HepG2 (cell line): ENCODE data around the gene MTA1. TPM values are rescaled to one million over a fixed set of nuclear protein-coding genes. Genes with fewer than 3 reads are reported as not detected.

Experiments used
- ATF6 ChIP-seq: sonication (generic); formaldehyde crosslinking; conservative IDR thresholded peaks from 2 replicates; pipeline ENCODE4 v1.4.0; 2020; ENCODE audit warnings: missing genetic modification reagents
- CBX1 ChIP-seq: IDR thresholded peaks from one replicate; pipeline ENCODE4 v1.6.1; 2016; ENCODE audit warnings: antibody characterized with exemption, low read depth
- DPF2 ChIP-seq: sonication (generic); formaldehyde crosslinking; IDR thresholded peaks from 2 replicates; pipeline ENCODE4 v1.4.0; 2020; ENCODE audit warnings: mild to moderate bottlenecking, low read depth, missing genetic modification reagents, borderline replicate concordance
- ETV6 ChIP-seq: sonication (generic); formaldehyde crosslinking; conservative IDR thresholded peaks from 2 replicates; pipeline ENCODE4 v1.4.0; 2020; ENCODE audit warnings: missing genetic modification reagents
- MAFK ChIP-seq, 2 experiments: IDR thresholded peaks in 1 of 2; conservative IDR thresholded peaks in 1 of 2; 2 replicates each; pipeline ENCODE4 v1.6.1; 2011; ENCODE audit warnings: improper control_type of control experiment in 2 of 2, low read length in 2 of 2
- MEIS1 ChIP-seq: sonication (generic); formaldehyde crosslinking; IDR thresholded peaks from 2 replicates; pipeline ENCODE4 v1.9.0; 2021; ENCODE audit warnings: mild to moderate bottlenecking, missing genetic modification reagents, moderate library complexity, borderline replicate concordance
- PPARG ChIP-seq: conservative IDR thresholded peaks from 2 replicates; pipeline ENCODE4 v1.6.1; 2016; ENCODE audit warnings: missing biosample characterization, missing genetic modification reagents
- PRDM10 ChIP-seq: sonication (generic); formaldehyde crosslinking; IDR thresholded peaks from 2 replicates; pipeline ENCODE4 v1.4.0; 2020; ENCODE audit warnings: low read depth, missing genetic modification reagents
- REXO4 ChIP-seq: sonication (generic); formaldehyde crosslinking; IDR thresholded peaks from 2 replicates; pipeline ENCODE4 v1.8.0; 2022; ENCODE audit warnings: missing genetic modification reagents, mild to moderate bottlenecking, borderline replicate concordance
- SP4 ChIP-seq: sonication (generic); formaldehyde crosslinking; IDR thresholded peaks from 2 replicates; pipeline ENCODE4 v1.8.1; 2023; ENCODE audit warnings: mild to moderate bottlenecking, missing genetic modification reagents
- TERF1 ChIP-seq: sonication (generic); formaldehyde crosslinking; IDR thresholded peaks from 2 replicates; pipeline ENCODE4 v1.8.0; 2022; ENCODE audit warnings: mild to moderate bottlenecking, missing genetic modification reagents, moderate library complexity
- ZBTB21 ChIP-seq: sonication (generic); formaldehyde crosslinking; IDR thresholded peaks from 2 replicates; pipeline ENCODE4 v1.4.0; 2020; ENCODE audit warnings: missing genetic modification reagents
- ZNF589 ChIP-seq: sonication (generic); formaldehyde crosslinking; conservative IDR thresholded peaks from 2 replicates; pipeline ENCODE4 v1.8.0; 2022; ENCODE audit warnings: mild to moderate bottlenecking, moderate library complexity, missing genetic modification reagents
- ZNF674 ChIP-seq: sonication (generic); formaldehyde crosslinking; IDR thresholded peaks from 2 replicates; pipeline ENCODE4 v1.5.0; 2020; ENCODE audit warnings: low read depth, mild to moderate bottlenecking, missing genetic modification reagents
- ZNF710 ChIP-seq: sonication (generic); formaldehyde crosslinking; IDR thresholded peaks from 2 replicates; pipeline ENCODE4 v1.5.0; 2020; ENCODE audit warnings: mild to moderate bottlenecking, missing genetic modification reagents, borderline replicate concordance
- ZNF781 ChIP-seq: sonication (generic); formaldehyde crosslinking; IDR thresholded peaks from 2 replicates; pipeline ENCODE4 v1.5.1; 2020; ENCODE audit warnings: borderline replicate concordance, mild to moderate bottlenecking, missing genetic modification reagents; ENCODE audit errors: not compliant biosample characterization
- ZNF784 ChIP-seq: sonication (generic); formaldehyde crosslinking; IDR thresholded peaks from 2 replicates; pipeline ENCODE4 v1.5.1; 2020; ENCODE audit warnings: missing genetic modification reagents, mild to moderate bottlenecking, borderline replicate concordance
- ZNF839 ChIP-seq: sonication (generic); formaldehyde crosslinking; IDR thresholded peaks from 2 replicates; pipeline ENCODE4 v1.4.0; 2020; ENCODE audit warnings: missing genetic modification reagents, mild to moderate bottlenecking, borderline replicate concordance
- polyA plus RNA-seq, 8 experiments: library from polyadenylated mRNA; depleted of rRNA in 3 of 8; stranded (reverse) in 7 of 8; unstranded in 1 of 8; fragments of >200 nt; fragmentation: Illumina TruSeq in 4 of 8; extraction: Trizol in 4 of 8; gene quantifications; 2 replicates each; pipeline versions ENCODE4 v1.2.1 to v1.2.3, GENCODE V29; 2011 to 2016; ENCODE audit warnings: low read depth in 4 of 8, missing spikeins in 1 of 8, mixed read lengths in 1 of 8; ENCODE audit not compliant: insufficient read depth in 1 of 8
- total RNA-seq, 5 experiments: library from RNA; depleted of rRNA; stranded (reverse); fragments of >200 nt; fragmentation: Illumina TruSeq; extraction: Trizol; gene quantifications; 2 replicates each; pipeline ENCODE4 v1.2.3, GENCODE V29; 2016; ENCODE audit warnings: low read depth in 1 of 5

Gene MTA1
- total and polyA plus RNA-seq, 2 of the 13 experiments (the other 11 are each of a cell fraction or from before 2014, with no cell fraction given), result 35.2 to 85.8 TPM

GRCh38 chr14:105419195-105420091 lies at the start of gene MTA1 (continued):
- TF ChIP-seq CBX1, result no peak
- TF ChIP-seq TERF1 (CRISPR knock-in tag), result no peak
- no peak for TF ChIP-seq ZBTB21
- peak; percentile 81 for TF ChIP-seq PPARG (CRISPR knock-in tag)
- TF ChIP-seq ETV6, result no peak
- TF ChIP-seq ZNF784 (CRISPR knock-in tag), result no peak
- TF ChIP-seq PRDM10, result no peak
- peak; percentile 38; the same call in 1 of the 2 replicates for TF ChIP-seq ZNF674 (CRISPR knock-in tag)
- TF ChIP-seq ZNF710 (CRISPR knock-in tag), result no peak
- no peak for TF ChIP-seq ZNF781
- peak; percentile 92; the same call in 1 of the 2 replicates for TF ChIP-seq ZNF839 (CRISPR knock-in tag)
- peak; percentile 70 for TF ChIP-seq SP4 (CRISPR knock-in tag)
- TF ChIP-seq DPF2 (CRISPR knock-in tag), result peak; percentile 36; the same call in 1 of the 2 replicates
- TF ChIP-seq MAFK (conservative IDR thresholded peaks at IDR 0.05 in 1 of 2, IDR thresholded peaks at IDR 0.05 in 1 of 2; ENCODE audit: low read length in 2 of 2), result no peak
- TF ChIP-seq ATF6 (CRISPR knock-in tag), result no peak
- peak; percentile 78 for TF ChIP-seq MEIS1 (CRISPR knock-in tag)
- TF ChIP-seq REXO4 (CRISPR knock-in tag), result no peak
- TF ChIP-seq ZNF589, result 0 out of 2 replicates have a peak, but pooled peaks have one; percentile 62
